Parathyroid adenoma (tissue), 2 donors: Measurements from ENCODE around the gene SOWAHA.

Experiments used
- H2AFZ ChIP-seq: fragments of 300-600 bp; sonication (generic); one replicate; pipeline ENCODE4 v1.7.0; 2017; ENCODE audit warnings: antibody characterized with exemption, mild to moderate bottlenecking
- H3K27ac ChIP-seq: fragments of 300-600 bp; sonication (generic); one replicate; pipeline ENCODE4 v1.7.0; 2017
- H3K27me3 ChIP-seq: fragments of 300-600 bp; sonication (generic); one replicate; pipeline ENCODE4 v1.7.0; 2017; ENCODE audit warnings: low read length; ENCODE audit not compliant: control insufficient read depth, insufficient read depth
- H3K36me3 ChIP-seq: fragments of 300-600 bp; sonication (generic); one replicate; pipeline ENCODE4 v1.7.0; 2017; ENCODE audit warnings: low read length; ENCODE audit not compliant: control insufficient read depth, insufficient read depth
- H3K4me1 ChIP-seq: fragments of 300-600 bp; sonication (generic); one replicate; pipeline ENCODE4 v1.7.0; 2017; ENCODE audit warnings: control low read depth
- H3K4me2 ChIP-seq: fragments of 300-600 bp; sonication (generic); one replicate; pipeline ENCODE4 v1.7.0; 2017; ENCODE audit warnings: low read length
- H3K4me3 ChIP-seq: fragments of 300-600 bp; sonication (generic); one replicate; pipeline ENCODE4 v1.7.0; 2017; ENCODE audit warnings: low read depth, low read length
- H3K79me2 ChIP-seq: fragments of 300-600 bp; sonication (generic); one replicate; pipeline ENCODE4 v1.7.0; 2017; ENCODE audit warnings: control low read depth
- H3K9ac ChIP-seq: fragments of 300-600 bp; sonication (generic); one replicate; pipeline ENCODE4 v1.7.0; 2017; ENCODE audit warnings: mild to moderate bottlenecking
- H3K9me3 ChIP-seq: fragments of 300-600 bp; sonication (generic); one replicate; pipeline ENCODE4 v1.7.0; 2017; ENCODE audit warnings: low read length; ENCODE audit not compliant: control insufficient read depth
- TF ChIP-seq, protein P1 (sequence below): fragments of 300-600 bp; sonication (generic); IDR thresholded peaks from one replicate; pipeline ENCODE4 v1.7.0; 2017; ENCODE audit warnings: antibody characterized with exemption, mild to moderate bottlenecking
- donor health status: primary hyperparathyroidism.

The SOWAHA gene

GRCh38 chr5:132812781-132813598, at the start of gene SOWAHA:
Gene SOWAHA (plus strand): TSS chr5:132813302. CDS start chr5:132813622, 320 bp downstream.
- peak within 1 kb of the TSS; percentile 40 for H3K4me3 ChIP-seq
- H2AFZ ChIP-seq, result peak within 1 kb of the TSS; percentile 93
- no peak within 1 kb of the TSS for H3K9ac ChIP-seq
- H3K27ac ChIP-seq, result no peak within 1 kb of the TSS
- H3K27me3 ChIP-seq, result no peaks in the 10 kb centered on the region
- peak within 1 kb of the TSS; percentile 67 for H3K4me2 ChIP-seq
- H3K9me3 ChIP-seq, result no peaks in the 10 kb centered on the region
- TF ChIP-seq, protein P1, sequence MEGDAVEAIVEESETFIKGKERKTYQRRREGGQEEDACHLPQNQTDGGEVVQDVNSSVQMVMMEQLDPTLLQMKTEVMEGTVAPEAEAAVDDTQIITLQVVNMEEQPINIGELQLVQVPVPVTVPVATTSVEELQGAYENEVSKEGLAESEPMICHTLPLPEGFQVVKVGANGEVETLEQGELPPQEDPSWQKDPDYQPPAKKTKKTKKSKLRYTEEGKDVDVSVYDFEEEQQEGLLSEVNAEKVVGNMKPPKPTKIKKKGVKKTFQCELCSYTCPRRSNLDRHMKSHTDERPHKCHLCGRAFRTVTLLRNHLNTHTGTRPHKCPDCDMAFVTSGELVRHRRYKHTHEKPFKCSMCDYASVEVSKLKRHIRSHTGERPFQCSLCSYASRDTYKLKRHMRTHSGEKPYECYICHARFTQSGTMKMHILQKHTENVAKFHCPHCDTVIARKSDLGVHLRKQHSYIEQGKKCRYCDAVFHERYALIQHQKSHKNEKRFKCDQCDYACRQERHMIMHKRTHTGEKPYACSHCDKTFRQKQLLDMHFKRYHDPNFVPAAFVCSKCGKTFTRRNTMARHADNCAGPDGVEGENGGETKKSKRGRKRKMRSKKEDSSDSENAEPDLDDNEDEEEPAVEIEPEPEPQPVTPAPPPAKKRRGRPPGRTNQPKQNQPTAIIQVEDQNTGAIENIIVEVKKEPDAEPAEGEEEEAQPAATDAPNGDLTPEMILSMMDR, result no peak
- H3K36me3 ChIP-seq, result no peaks in the 10 kb centered on the region
- no peaks in the 10 kb centered on the region for H3K79me2 ChIP-seq
- H3K4me1 ChIP-seq, result no peaks in the 10 kb centered on the region

GRCh38 chr5:132764051-132764450, 49.1 kb upstream of the SOWAHA start:
- Histone ChIP-seq H3K27ac (no peak overlapping the region), H2AFZ (no peak overlapping the region), H3K4me1 (peaks cover 3% of the 10 kb centered on the region), H3K9ac (no peak overlapping the region), H3K4me3 (no peak overlapping the region), H3K36me3 (no peaks in the 10 kb centered on the region), H3K4me2 (no peak overlapping the region), H3K9me3 (no peaks in the 10 kb centered on the region), H3K79me2 (peaks cover 23% of the 10 kb centered on the region), H3K27me3 (no peaks in the 10 kb centered on the region)
- TF ChIP-seq, protein P1, result no peak

DNA sequence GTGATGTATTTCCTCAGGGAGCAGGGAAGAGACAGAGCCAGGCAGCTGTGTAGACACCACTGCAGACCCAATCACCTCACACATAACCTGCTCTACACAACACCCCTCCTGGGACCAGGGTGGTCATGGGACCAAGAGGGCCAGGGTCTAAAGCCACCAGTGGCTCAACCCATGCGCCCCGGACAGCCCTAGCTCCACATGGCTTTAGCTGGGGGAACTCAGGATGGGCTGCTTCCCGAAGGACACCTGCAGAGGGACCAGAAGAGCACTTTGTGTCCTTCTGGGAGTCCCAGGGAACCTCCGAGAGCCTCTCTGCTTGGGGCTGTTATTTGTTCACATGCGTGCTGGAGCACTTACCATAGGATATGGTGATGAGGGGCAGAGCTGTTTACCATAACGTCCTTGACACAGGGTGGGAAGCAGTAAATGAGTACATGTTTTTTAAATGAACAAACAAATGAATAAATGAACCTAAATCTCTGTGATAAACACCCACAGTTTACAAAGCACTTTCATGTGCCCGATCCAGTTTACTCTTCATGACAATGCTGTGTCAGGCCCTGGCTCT, 48.3 kb upstream of the SOWAHA start:
- Histone ChIP-seq H2AFZ (no peak overlapping the region), H3K27me3 (no peaks in the 10 kb centered on the region), H3K36me3 (no peaks in the 10 kb centered on the region), H3K9ac (no peak overlapping the region), H3K4me1 (peaks cover 3% of the 10 kb centered on the region), H3K4me2 (no peak overlapping the region), H3K27ac (no peak overlapping the region), H3K9me3 (no peaks in the 10 kb centered on the region), H3K79me2 (peaks cover 29% of the 10 kb centered on the region), H3K4me3 (no peak overlapping the region)
- TF ChIP-seq, protein P1, result no peak

DNA sequence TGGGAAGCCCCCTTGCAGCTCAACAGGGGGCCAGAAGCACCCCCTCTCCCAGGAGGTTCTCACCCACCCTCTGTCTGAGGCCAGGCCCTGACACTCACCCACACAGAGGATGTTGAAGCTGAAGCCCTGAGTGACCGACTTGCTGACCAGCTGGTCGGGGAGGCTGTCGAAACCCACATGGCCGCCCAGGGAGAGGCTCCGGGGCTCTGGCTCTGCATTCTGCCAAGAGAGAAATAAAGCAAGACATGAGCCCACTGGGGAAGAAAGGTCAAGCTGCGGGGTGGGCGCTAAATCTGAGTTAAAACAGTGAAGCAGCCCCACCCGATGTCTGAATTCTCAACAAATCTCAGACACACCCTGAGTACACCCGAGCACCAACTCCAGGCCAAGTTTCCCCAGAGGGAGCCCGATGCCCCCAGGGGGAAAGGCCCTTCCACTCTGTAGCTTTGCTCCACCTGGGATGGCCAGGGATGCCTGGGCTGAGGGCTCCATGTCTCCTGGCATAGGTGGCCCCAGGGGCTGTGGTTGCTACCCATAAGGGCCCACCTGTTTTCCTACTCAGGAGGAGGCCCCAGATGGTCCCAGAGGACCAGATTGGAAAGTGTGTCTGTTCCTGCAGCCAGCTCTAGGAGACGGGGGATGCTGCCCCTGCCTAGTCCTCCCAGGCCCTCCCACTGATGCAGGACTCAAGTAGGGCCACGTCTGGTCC, 47.6 kb upstream of the SOWAHA start:
- H3K4me1 ChIP-seq, result peaks cover 3% of the 10 kb centered on the region
- no peaks in the 10 kb centered on the region for H3K9me3 ChIP-seq
- H2AFZ ChIP-seq, result no peak overlapping the region
- TF ChIP-seq, protein P1, result no peak
- H3K79me2 ChIP-seq, result peaks cover 29% of the 10 kb centered on the region
- H3K4me3 ChIP-seq, result no peak overlapping the region
- H3K4me2 ChIP-seq, result no peak overlapping the region
- H3K27ac ChIP-seq, result no peak overlapping the region
- H3K9ac ChIP-seq, result no peak overlapping the region
- no peaks in the 10 kb centered on the region for H3K36me3 ChIP-seq
- H3K27me3 ChIP-seq, result no peaks in the 10 kb centered on the region
